A549 (cell line): ENCODE data around the gene MTG2.

Experiments used
- BHLHE40 ChIP-seq: IDR thresholded peaks from 2 replicates; pipeline ENCODE4 v1.6.1; 2012; ENCODE audit warnings: low read depth, low read length, inconsistent platforms
- CEBPB ChIP-seq, 2 experiments: fragments of >200 bp in 1 of 2; sonication (Bioruptor Twin) in 1 of 2; formaldehyde crosslinking in 1 of 2; IDR thresholded peaks; 2 replicates each; pipeline ENCODE4 v1.6.1; 2012 to 2016
- EP300 ChIP-seq, 2 experiments: fragments of >200 bp; sonication (Bioruptor Twin); formaldehyde crosslinking; IDR thresholded peaks; 2 replicates in 1 of 2; 3 replicates in 1 of 2; pipeline ENCODE4 v1.6.1; 2016 to 2017
- MAFK ChIP-seq: fragments of 450-650 bp; IDR thresholded peaks from 2 replicates; pipeline ENCODE4 v1.6.1; 2014; ENCODE audit not compliant: partially characterized antibody
- MAZ ChIP-seq: fragments of 150-350 bp; IDR thresholded peaks from 2 replicates; pipeline ENCODE4 v1.6.1; 2014; ENCODE audit warnings: antibody characterized with exemption, low read depth, low read length, borderline replicate concordance
- POLR2A ChIP-seq: IDR thresholded peaks from 2 replicates; pipeline ENCODE4 v1.6.1; 2012; ENCODE audit warnings: mild to moderate bottlenecking, low read length
- RCOR1 ChIP-seq: fragments of 150-350 bp; IDR thresholded peaks from 2 replicates; pipeline ENCODE4 v1.6.1; 2014; ENCODE audit warnings: antibody characterized with exemption, low read length, low read depth
- TF ChIP-seq, protein P1 (sequence below): fragments of >200 bp; sonication (Bioruptor Twin); formaldehyde crosslinking; IDR thresholded peaks from 3 replicates; pipeline ENCODE4 v1.5.1; 2016

DNA sequence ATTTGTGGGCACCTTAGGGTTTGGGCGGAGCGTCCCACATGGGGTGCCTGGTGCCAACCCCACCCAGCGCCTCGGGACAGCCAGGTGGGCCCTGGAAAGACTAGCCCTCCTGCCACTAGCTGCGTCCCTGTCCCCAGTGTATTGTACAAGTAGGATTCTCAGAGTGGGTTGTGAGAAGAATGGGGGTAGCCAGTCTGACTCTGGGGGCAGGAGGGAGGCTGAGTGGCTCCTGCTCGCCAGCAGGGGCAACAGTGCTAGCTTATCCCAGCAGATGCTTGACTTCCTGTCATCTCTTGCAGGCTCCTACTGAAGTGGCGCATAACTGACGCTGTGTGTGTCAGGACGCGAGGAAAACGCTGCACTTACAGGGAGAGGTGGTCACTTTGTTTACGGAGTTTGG is 49.0 kb upstream of the MTG2 start:
- no peak for TF ChIP-seq MAFK
- TF ChIP-seq, protein P1, sequence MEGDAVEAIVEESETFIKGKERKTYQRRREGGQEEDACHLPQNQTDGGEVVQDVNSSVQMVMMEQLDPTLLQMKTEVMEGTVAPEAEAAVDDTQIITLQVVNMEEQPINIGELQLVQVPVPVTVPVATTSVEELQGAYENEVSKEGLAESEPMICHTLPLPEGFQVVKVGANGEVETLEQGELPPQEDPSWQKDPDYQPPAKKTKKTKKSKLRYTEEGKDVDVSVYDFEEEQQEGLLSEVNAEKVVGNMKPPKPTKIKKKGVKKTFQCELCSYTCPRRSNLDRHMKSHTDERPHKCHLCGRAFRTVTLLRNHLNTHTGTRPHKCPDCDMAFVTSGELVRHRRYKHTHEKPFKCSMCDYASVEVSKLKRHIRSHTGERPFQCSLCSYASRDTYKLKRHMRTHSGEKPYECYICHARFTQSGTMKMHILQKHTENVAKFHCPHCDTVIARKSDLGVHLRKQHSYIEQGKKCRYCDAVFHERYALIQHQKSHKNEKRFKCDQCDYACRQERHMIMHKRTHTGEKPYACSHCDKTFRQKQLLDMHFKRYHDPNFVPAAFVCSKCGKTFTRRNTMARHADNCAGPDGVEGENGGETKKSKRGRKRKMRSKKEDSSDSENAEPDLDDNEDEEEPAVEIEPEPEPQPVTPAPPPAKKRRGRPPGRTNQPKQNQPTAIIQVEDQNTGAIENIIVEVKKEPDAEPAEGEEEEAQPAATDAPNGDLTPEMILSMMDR, result no peak
- no peak for TF ChIP-seq CEBPB (IDR thresholded peaks at IDR 0.05)
- no peak for TF ChIP-seq EP300 (IDR thresholded peaks at IDR 0.05)
- TF ChIP-seq RCOR1, result no peak
- no peak for TF ChIP-seq BHLHE40
- TF ChIP-seq MAZ, result no peak
- no peak for TF ChIP-seq POLR2A
